ENCODE measurements around the gene CHMP4A.
"Not testable (repeated sequence)": the region's sequence is repeated elsewhere in the genome, so short reads cannot be mapped to it uniquely, and the experiment has no call there.

Gene CHMP4A

GRCh38 chr14:24249230-24250021, 36.1 kb upstream of the CHMP4A start:
- H3K4me3 ChIP-seq (ENCODE audit: severe bottlenecking): no peak overlapping the region
- no peaks in the 10 kb centered on the region for H3K9me3 ChIP-seq (ENCODE audit: severe bottlenecking)
- TF ChIP-seq CTCF (IDR thresholded peaks at IDR 0.05; ENCODE audit: poor library complexity, severe bottlenecking): no peak
- no peak for DNase-seq (ENCODE audit: low spot score)
- H3K36me3 ChIP-seq (ENCODE audit: low read depth): peaks cover 28% of the 10 kb centered on the region
- no peaks in the 10 kb centered on the region for H3K4me1 ChIP-seq (ENCODE audit: insufficient read depth, poor library complexity, severe bottlenecking)
- no peak; the same call in 2 of the 3 replicates for ATAC-seq (ENCODE audit: low read depth)
- H3K27me3 ChIP-seq (ENCODE audit: insufficient read depth, poor library complexity, severe bottlenecking): no peaks in the 10 kb centered on the region
- no peak overlapping the region for H3K27ac ChIP-seq (ENCODE audit: poor library complexity, severe bottlenecking)

- no peak for ATAC-seq (ENCODE audit: low read depth)
- Histone ChIP-seq H3K4me3 (ENCODE audit: severe bottlenecking) (no peak overlapping the region), H3K4me1 (ENCODE audit: insufficient read depth, poor library complexity, severe bottlenecking) (peaks cover 7% of the 10 kb centered on the region), H3K27me3 (ENCODE audit: insufficient read depth, poor library complexity, severe bottlenecking) (no peaks in the 10 kb centered on the region), H3K27ac (ENCODE audit: poor library complexity, severe bottlenecking) (no peak overlapping the region), H3K36me3 (ENCODE audit: low read depth) (peaks cover 10% of the 10 kb centered on the region; the same call in 1 of the 2 replicates), H3K9me3 (ENCODE audit: severe bottlenecking) (no peaks in the 10 kb centered on the region)
- TF ChIP-seq CTCF (IDR thresholded peaks at IDR 0.05; ENCODE audit: poor library complexity, severe bottlenecking): no peak
- DNase-seq (ENCODE audit: low spot score): no peak
Measured at GRCh38 chr14:24247422-24247821, 34.1 kb upstream of the CHMP4A start.

- H3K36me3 ChIP-seq (ENCODE audit: low read depth): peaks cover 8% of the 10 kb centered on the region; the same call in 1 of the 2 replicates
- H3K27ac ChIP-seq (ENCODE audit: poor library complexity, severe bottlenecking): no peak overlapping the region
- no peaks in the 10 kb centered on the region for H3K27me3 ChIP-seq (ENCODE audit: insufficient read depth, poor library complexity, severe bottlenecking)
- no peak for TF ChIP-seq CTCF (IDR thresholded peaks at IDR 0.05; ENCODE audit: poor library complexity, severe bottlenecking)
- ATAC-seq (ENCODE audit: low read depth): no peak
- DNase-seq (ENCODE audit: low spot score): no peak
- H3K4me1 ChIP-seq (ENCODE audit: insufficient read depth, poor library complexity, severe bottlenecking): peaks cover 7% of the 10 kb centered on the region
- H3K4me3 ChIP-seq (ENCODE audit: severe bottlenecking): no peak overlapping the region
- no peaks in the 10 kb centered on the region for H3K9me3 ChIP-seq (ENCODE audit: severe bottlenecking)
Measured at GRCh38 chr14:24246765-24247212, 33.5 kb upstream of the CHMP4A start.

- peaks cover 12% of the 10 kb centered on the region for H3K36me3 ChIP-seq (ENCODE audit: low read depth)
- not testable (repeated sequence) for H3K27ac ChIP-seq (ENCODE audit: poor library complexity, severe bottlenecking); H3K27me3 ChIP-seq (ENCODE audit: insufficient read depth, poor library complexity, severe bottlenecking); ATAC-seq (ENCODE audit: low read depth); H3K9me3 ChIP-seq (ENCODE audit: severe bottlenecking); H3K4me3 ChIP-seq (ENCODE audit: severe bottlenecking); DNase-seq (ENCODE audit: low spot score)
- H3K4me1 ChIP-seq (ENCODE audit: insufficient read depth, poor library complexity, severe bottlenecking): peaks cover 13% of the 10 kb centered on the region
Measured at GRCh38 chr14:24245350-24245749, 32.1 kb upstream of the CHMP4A start.

- no peak for DNase-seq (ENCODE audit: low spot score)
- TF ChIP-seq CTCF (IDR thresholded peaks at IDR 0.05; ENCODE audit: poor library complexity, severe bottlenecking): no peak
- peak overlapping the region; percentile 84 for H3K27ac ChIP-seq (ENCODE audit: poor library complexity, severe bottlenecking)
- ATAC-seq (ENCODE audit: low read depth): no peak
- H3K4me1 ChIP-seq (ENCODE audit: insufficient read depth, poor library complexity, severe bottlenecking): peaks cover 18% of the 10 kb centered on the region
- peaks cover 32% of the 10 kb centered on the region for H3K36me3 ChIP-seq (ENCODE audit: low read depth)
- no peaks in the 10 kb centered on the region for H3K27me3 ChIP-seq (ENCODE audit: insufficient read depth, poor library complexity, severe bottlenecking)
- peak overlapping the region; percentile 51 for H3K4me3 ChIP-seq (ENCODE audit: severe bottlenecking)
- no peaks in the 10 kb centered on the region for H3K9me3 ChIP-seq (ENCODE audit: severe bottlenecking)
Measured at GRCh38 chr14:24243336-24243836, 30.1 kb upstream of the CHMP4A start.
